Measurements from ENCODE around the gene EIF5AL1.

GRCh38 chr10:79472951-79473350, 39.4 kb upstream of the EIF5AL1 start:
- TF ChIP-seq CTCF (IDR thresholded peaks at IDR 0.05; ENCODE audit: borderline replicate concordance, extremely low read depth, low read length, poor library complexity, severe bottlenecking) = no peak
- TF ChIP-seq EZH2 (IDR thresholded peaks at IDR 0.05; ENCODE audit: borderline replicate concordance, low read depth, low read length, severe bottlenecking) = no peak

Data from DND-41 (cell line).